ENCODE results near the gene ZNF821. TPM values are rescaled to one million over a fixed set of nuclear protein-coding genes. Genes with fewer than 3 reads are reported as not detected.

The ZNF821 gene
- polyA plus RNA-seq, 1 of the 3 experiments (the other 2 are of a cell fraction) = 8.8 TPM

- Histone ChIP-seq H3K4me2 (no peak overlapping the region), H2AFZ (ENCODE audit: low read depth) (no peak overlapping the region), H4K20me1 (ENCODE audit: insufficient read depth) (peaks cover 100% of the 10 kb centered on the region), H3K9ac (no peak overlapping the region), H3K9me2 (no peaks in the 10 kb centered on the region), H3F3A (replicated peaks; ENCODE audit: insufficient read depth) (peaks cover 4% of the 10 kb centered on the region), H3K36me3 (replicated peaks in 1 of 2; ENCODE audit: control insufficient read depth in 1 of 2, insufficient read depth in 2 of 2, low read length in 1 of 2) (peaks cover 0 to 31% of the 10 kb centered on the region in 2 experiments), H3K9me3 (no peaks in the 10 kb centered on the region), H3K4me3 (ENCODE audit: low read depth in 2 of 2, low read length in 1 of 2) (no peak overlapping the region), H3K27ac (ENCODE audit: low read depth in 2 of 2, low read length in 1 of 2) (no peak overlapping the region), H3K4me1 (ENCODE audit: control insufficient read depth in 1 of 2, insufficient read depth in 2 of 2, low read depth in 1 of 2, low read length in 1 of 2) (no peaks in the 10 kb centered on the region), H3K79me2 (ENCODE audit: insufficient read depth) (peaks cover 100% of the 10 kb centered on the region), H3K27me3 (ENCODE audit: insufficient read depth) (no peaks in the 10 kb centered on the region)
- no peak for TF ChIP-seq TAF1 (IDR thresholded peaks at IDR 0.05; ENCODE audit: borderline replicate concordance, low read depth, low read length)
- TF ChIP-seq, protein P1, sequence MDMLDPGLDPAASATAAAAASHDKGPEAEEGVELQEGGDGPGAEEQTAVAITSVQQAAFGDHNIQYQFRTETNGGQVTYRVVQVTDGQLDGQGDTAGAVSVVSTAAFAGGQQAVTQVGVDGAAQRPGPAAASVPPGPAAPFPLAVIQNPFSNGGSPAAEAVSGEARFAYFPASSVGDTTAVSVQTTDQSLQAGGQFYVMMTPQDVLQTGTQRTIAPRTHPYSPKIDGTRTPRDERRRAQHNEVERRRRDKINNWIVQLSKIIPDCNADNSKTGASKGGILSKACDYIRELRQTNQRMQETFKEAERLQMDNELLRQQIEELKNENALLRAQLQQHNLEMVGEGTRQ (IDR thresholded peaks at IDR 0.05; ENCODE audit: borderline replicate concordance, low read depth, low read length) = no peak
- no peak for TF ChIP-seq TEAD4 (IDR thresholded peaks at IDR 0.05; ENCODE audit: borderline replicate concordance, insufficient read depth)
- TF ChIP-seq RAD21 (IDR thresholded peaks at IDR 0.05; ENCODE audit: low read length) = no peak
- no peak for TF ChIP-seq FOSL2 (IDR thresholded peaks at IDR 0.05; ENCODE audit: borderline replicate concordance, low read depth)
- no peak for TF ChIP-seq IRF3 (IDR thresholded peaks at IDR 0.05; ENCODE audit: low read depth, low read length)
- TF ChIP-seq TCF12 (IDR thresholded peaks at IDR 0.05) = no peak
- no peak for TF ChIP-seq FOXM1 (IDR thresholded peaks at IDR 0.05; ENCODE audit: low read depth)
- no peak for TF ChIP-seq RCOR1 (IDR thresholded peaks at IDR 0.05; ENCODE audit: low read length)
- no peak for TF ChIP-seq CHD2 (IDR thresholded peaks at IDR 0.05; ENCODE audit: low read length, partially characterized antibody)
- ChIA-PET CTCF (interaction anchor here (0.9 to 2.3 kb wide), 3 partner anchors 20 to 58 kb away, joined by 3 to 10 read pairs (median 3); no protein-coding TSS in a partner anchor), POLR2A (interaction anchor here (1.0 kb wide), 1 partner anchor 18 kb away, joined by 3 read pairs; the partner anchor contains the start of gene ZNF821)
- WGBS (ENCODE audit: low lambda C conversion rate) = 96% methylated on average over 5 of the region's 5 CpGs
- no peak for DNase-seq
Observed at GRCh38 chr16:71902656-71903365, 18.8 kb upstream of the ZNF821 start.

DNA sequence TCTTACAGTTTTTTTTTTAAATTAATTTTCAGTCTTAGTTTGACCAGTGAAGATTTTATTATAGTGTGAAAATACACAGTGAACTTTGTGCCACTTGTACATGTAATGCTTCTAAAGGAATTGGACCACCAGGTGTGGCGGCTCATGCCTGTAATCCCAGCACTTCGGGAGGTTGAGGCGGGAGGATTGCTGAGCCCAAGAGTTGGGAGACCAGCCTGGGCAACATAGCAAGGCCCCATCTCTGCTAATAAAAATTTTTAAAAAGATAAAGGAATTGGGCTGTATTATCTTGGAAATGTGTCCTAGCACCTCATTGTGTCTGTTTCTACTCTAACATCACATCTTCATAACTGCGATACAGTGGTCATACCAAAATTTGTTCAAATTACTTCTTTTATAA lies 15.2 kb upstream of the ZNF821 start:
- Histone ChIP-seq H3K4me2 (no peak overlapping the region), H4K20me1 (ENCODE audit: insufficient read depth) (peaks cover 80% of the 10 kb centered on the region), H3K79me2 (ENCODE audit: insufficient read depth) (peaks cover 88% of the 10 kb centered on the region), H3K9ac (no peak overlapping the region), H3K9me3 (no peaks in the 10 kb centered on the region), H3K4me3 (ENCODE audit: low read depth in 2 of 2, low read length in 1 of 2) (no peak overlapping the region), H3K27ac (ENCODE audit: low read depth in 2 of 2, low read length in 1 of 2) (no peak overlapping the region), H3F3A (replicated peaks; ENCODE audit: insufficient read depth) (peaks cover 10% of the 10 kb centered on the region), H3K36me3 (replicated peaks in 1 of 2; ENCODE audit: control insufficient read depth in 1 of 2, insufficient read depth in 2 of 2, low read length in 1 of 2) (peaks cover 0 to 32% of the 10 kb centered on the region in 2 experiments), H3K4me1 (ENCODE audit: control insufficient read depth in 1 of 2, insufficient read depth in 2 of 2, low read depth in 1 of 2, low read length in 1 of 2) (peaks cover 5 to 6% of the 10 kb centered on the region in 2 experiments; a peak in 1 of 4 replicates), H3K27me3 (ENCODE audit: insufficient read depth) (no peaks in the 10 kb centered on the region), H3K9me2 (no peaks in the 10 kb centered on the region), H2AFZ (ENCODE audit: low read depth) (no peak overlapping the region)
- CTCF ChIA-PET = no interaction called here
- 95% methylated on average over 4 of the region's 4 CpGs for WGBS (ENCODE audit: low lambda C conversion rate)
- DNase-seq = no peak
- POLR2A ChIA-PET = interaction anchor here (0.6 to 0.7 kb wide), 3 partner anchors 13 to 1992 kb away, joined by 4 to 6 read pairs (median 5); partner anchors contain the start of gene AP1G1
- TF ChIP-seq GABPA (IDR thresholded peaks at IDR 0.05; ENCODE audit: low read depth) (no peak), POLR2AphosphoS5 (IDR thresholded peaks at IDR 0.05; ENCODE audit: low read depth, low read length) (no peak), GATA2 (CRISPR knock-in tag; IDR thresholded peaks at IDR 0.05) (no peak), FOSL2 (IDR thresholded peaks at IDR 0.05; ENCODE audit: borderline replicate concordance, low read depth) (no peak), RCOR1 (IDR thresholded peaks at IDR 0.05; ENCODE audit: low read length) (no peak), EZH2phosphoT487 (IDR thresholded peaks at IDR 0.05; ENCODE audit: borderline replicate concordance, low read depth) (no peak), CHD2 (IDR thresholded peaks at IDR 0.05; ENCODE audit: low read length, partially characterized antibody) (no peak), TCF12 (IDR thresholded peaks at IDR 0.05) (no peak), ELF1 (IDR thresholded peaks at IDR 0.05) (no peak), TAF1 (IDR thresholded peaks at IDR 0.05; ENCODE audit: borderline replicate concordance, low read depth, low read length) (no peak)
- TF ChIP-seq, protein P2, sequence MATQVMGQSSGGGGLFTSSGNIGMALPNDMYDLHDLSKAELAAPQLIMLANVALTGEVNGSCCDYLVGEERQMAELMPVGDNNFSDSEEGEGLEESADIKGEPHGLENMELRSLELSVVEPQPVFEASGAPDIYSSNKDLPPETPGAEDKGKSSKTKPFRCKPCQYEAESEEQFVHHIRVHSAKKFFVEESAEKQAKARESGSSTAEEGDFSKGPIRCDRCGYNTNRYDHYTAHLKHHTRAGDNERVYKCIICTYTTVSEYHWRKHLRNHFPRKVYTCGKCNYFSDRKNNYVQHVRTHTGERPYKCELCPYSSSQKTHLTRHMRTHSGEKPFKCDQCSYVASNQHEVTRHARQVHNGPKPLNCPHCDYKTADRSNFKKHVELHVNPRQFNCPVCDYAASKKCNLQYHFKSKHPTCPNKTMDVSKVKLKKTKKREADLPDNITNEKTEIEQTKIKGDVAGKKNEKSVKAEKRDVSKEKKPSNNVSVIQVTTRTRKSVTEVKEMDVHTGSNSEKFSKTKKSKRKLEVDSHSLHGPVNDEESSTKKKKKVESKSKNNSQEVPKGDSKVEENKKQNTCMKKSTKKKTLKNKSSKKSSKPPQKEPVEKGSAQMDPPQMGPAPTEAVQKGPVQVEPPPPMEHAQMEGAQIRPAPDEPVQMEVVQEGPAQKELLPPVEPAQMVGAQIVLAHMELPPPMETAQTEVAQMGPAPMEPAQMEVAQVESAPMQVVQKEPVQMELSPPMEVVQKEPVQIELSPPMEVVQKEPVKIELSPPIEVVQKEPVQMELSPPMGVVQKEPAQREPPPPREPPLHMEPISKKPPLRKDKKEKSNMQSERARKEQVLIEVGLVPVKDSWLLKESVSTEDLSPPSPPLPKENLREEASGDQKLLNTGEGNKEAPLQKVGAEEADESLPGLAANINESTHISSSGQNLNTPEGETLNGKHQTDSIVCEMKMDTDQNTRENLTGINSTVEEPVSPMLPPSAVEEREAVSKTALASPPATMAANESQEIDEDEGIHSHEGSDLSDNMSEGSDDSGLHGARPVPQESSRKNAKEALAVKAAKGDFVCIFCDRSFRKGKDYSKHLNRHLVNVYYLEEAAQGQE (IDR thresholded peaks at IDR 0.05; ENCODE audit: low read depth, low read length) = no peak
- TF ChIP-seq, protein P3, sequence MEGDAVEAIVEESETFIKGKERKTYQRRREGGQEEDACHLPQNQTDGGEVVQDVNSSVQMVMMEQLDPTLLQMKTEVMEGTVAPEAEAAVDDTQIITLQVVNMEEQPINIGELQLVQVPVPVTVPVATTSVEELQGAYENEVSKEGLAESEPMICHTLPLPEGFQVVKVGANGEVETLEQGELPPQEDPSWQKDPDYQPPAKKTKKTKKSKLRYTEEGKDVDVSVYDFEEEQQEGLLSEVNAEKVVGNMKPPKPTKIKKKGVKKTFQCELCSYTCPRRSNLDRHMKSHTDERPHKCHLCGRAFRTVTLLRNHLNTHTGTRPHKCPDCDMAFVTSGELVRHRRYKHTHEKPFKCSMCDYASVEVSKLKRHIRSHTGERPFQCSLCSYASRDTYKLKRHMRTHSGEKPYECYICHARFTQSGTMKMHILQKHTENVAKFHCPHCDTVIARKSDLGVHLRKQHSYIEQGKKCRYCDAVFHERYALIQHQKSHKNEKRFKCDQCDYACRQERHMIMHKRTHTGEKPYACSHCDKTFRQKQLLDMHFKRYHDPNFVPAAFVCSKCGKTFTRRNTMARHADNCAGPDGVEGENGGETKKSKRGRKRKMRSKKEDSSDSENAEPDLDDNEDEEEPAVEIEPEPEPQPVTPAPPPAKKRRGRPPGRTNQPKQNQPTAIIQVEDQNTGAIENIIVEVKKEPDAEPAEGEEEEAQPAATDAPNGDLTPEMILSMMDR (IDR thresholded peaks at IDR 0.05) = no peak

All from SK-N-SH (cell line).